Measurements from ENCODE around the gene PPP1R14C.

The PPP1R14C gene

GRCh38 chr6:150229436-150230163 is 86.8 kb downstream of the PPP1R14C start:
- Histone ChIP-seq H3K27ac (ENCODE audit: low read length) (no peak overlapping the region), H3K4me2 (ENCODE audit: low read length) (no peak overlapping the region), H3K4me1 (ENCODE audit: low read length) (no peaks in the 10 kb centered on the region), H3K79me2 (ENCODE audit: low read length) (no peaks in the 10 kb centered on the region), H3K27me3 (ENCODE audit: low read depth, low read length) (no peaks in the 10 kb centered on the region), H3K4me3 (ENCODE audit: low read length) (no peak overlapping the region), H2AFZ (ENCODE audit: low read depth, low read length) (no peak overlapping the region), H3K36me3 (replicated peaks; ENCODE audit: low read depth, low read length) (no peaks in the 10 kb centered on the region), H3K9me3 (ENCODE audit: insufficient read depth, low read length) (no peaks in the 10 kb centered on the region), H3K9ac (ENCODE audit: low read length) (no peak overlapping the region), H4K20me1 (ENCODE audit: insufficient read depth, low read length) (no peaks in the 10 kb centered on the region)
- no peak for TF ChIP-seq EZH2phosphoT487 (IDR thresholded peaks at IDR 0.05; ENCODE audit: low read depth)
- no peak for TF ChIP-seq CTCF (IDR thresholded peaks at IDR 0.05; ENCODE audit: low read depth, low read length)

GRCh38 chr6:150230164-150230561 is 87.3 kb downstream of the PPP1R14C start:
- H3K9me3 ChIP-seq (ENCODE audit: insufficient read depth, low read length): no peaks in the 10 kb centered on the region
- TF ChIP-seq CTCF (IDR thresholded peaks at IDR 0.05; ENCODE audit: low read depth, low read length): no peak
- H3K9ac ChIP-seq (ENCODE audit: low read length): no peak overlapping the region
- H3K27ac ChIP-seq (ENCODE audit: low read length): no peak overlapping the region
- no peaks in the 10 kb centered on the region for H3K27me3 ChIP-seq (ENCODE audit: low read depth, low read length)
- H4K20me1 ChIP-seq (ENCODE audit: insufficient read depth, low read length): no peaks in the 10 kb centered on the region
- no peak overlapping the region for H3K4me2 ChIP-seq (ENCODE audit: low read length)
- no peaks in the 10 kb centered on the region for H3K36me3 ChIP-seq (replicated peaks; ENCODE audit: low read depth, low read length)
- no peak overlapping the region for H2AFZ ChIP-seq (ENCODE audit: low read depth, low read length)
- no peaks in the 10 kb centered on the region for H3K79me2 ChIP-seq (ENCODE audit: low read length)
- H3K4me1 ChIP-seq (ENCODE audit: low read length): no peaks in the 10 kb centered on the region
- no peak overlapping the region for H3K4me3 ChIP-seq (ENCODE audit: low read length)

- no peaks in the 10 kb centered on the region for H4K20me1 ChIP-seq (ENCODE audit: insufficient read depth, low read length)
- no peaks in the 10 kb centered on the region for H3K4me1 ChIP-seq (ENCODE audit: low read length)
- no peaks in the 10 kb centered on the region for H3K9me3 ChIP-seq (ENCODE audit: insufficient read depth, low read length)
- H3K79me2 ChIP-seq (ENCODE audit: low read length): no peaks in the 10 kb centered on the region
- no peak overlapping the region for H3K4me2 ChIP-seq (ENCODE audit: low read length)
- no peak overlapping the region for H2AFZ ChIP-seq (ENCODE audit: low read depth, low read length)
- no peaks in the 10 kb centered on the region for H3K36me3 ChIP-seq (replicated peaks; ENCODE audit: low read depth, low read length)
- TF ChIP-seq EZH2phosphoT487 (IDR thresholded peaks at IDR 0.05; ENCODE audit: low read depth) (no peak), CTCF (IDR thresholded peaks at IDR 0.05; ENCODE audit: low read depth, low read length) (no peak)
- no peaks in the 10 kb centered on the region for H3K27me3 ChIP-seq (ENCODE audit: low read depth, low read length)
- no peak overlapping the region for H3K4me3 ChIP-seq (ENCODE audit: low read length)
- H3K9ac ChIP-seq (ENCODE audit: low read length): no peak overlapping the region
- no peak overlapping the region for H3K27ac ChIP-seq (ENCODE audit: low read length)
Measured at GRCh38 chr6:150230832-150231524, 88.1 kb downstream of the PPP1R14C start.

GRCh38 chr6:150231525-150231850 is 88.6 kb downstream of the PPP1R14C start:
- no peaks in the 10 kb centered on the region for H3K36me3 ChIP-seq (replicated peaks; ENCODE audit: low read depth, low read length)
- no peak overlapping the region for H3K27ac ChIP-seq (ENCODE audit: low read length)
- no peak overlapping the region for H3K4me2 ChIP-seq (ENCODE audit: low read length)
- H4K20me1 ChIP-seq (ENCODE audit: insufficient read depth, low read length): no peaks in the 10 kb centered on the region
- H2AFZ ChIP-seq (ENCODE audit: low read depth, low read length): no peak overlapping the region
- H3K4me3 ChIP-seq (ENCODE audit: low read length): no peak overlapping the region
- no peaks in the 10 kb centered on the region for H3K9me3 ChIP-seq (ENCODE audit: insufficient read depth, low read length)
- no peaks in the 10 kb centered on the region for H3K27me3 ChIP-seq (ENCODE audit: low read depth, low read length)
- TF ChIP-seq CTCF (IDR thresholded peaks at IDR 0.05; ENCODE audit: low read depth, low read length) (no peak), EZH2phosphoT487 (IDR thresholded peaks at IDR 0.05; ENCODE audit: low read depth) (no peak)
- H3K9ac ChIP-seq (ENCODE audit: low read length): no peak overlapping the region
- no peaks in the 10 kb centered on the region for H3K4me1 ChIP-seq (ENCODE audit: low read length)
- H3K79me2 ChIP-seq (ENCODE audit: low read length): no peaks in the 10 kb centered on the region

Measured in OCI-LY3 (cell line).